Measurements from ENCODE around the gene CLOCK.

Gene CLOCK

GRCh38 chr4:55571806-55572205 lies 25.1 kb upstream of the CLOCK start:
- no peaks in the 10 kb centered on the region for H4K20me1 ChIP-seq (ENCODE audit: insufficient read depth, low read length, poor library complexity, severe bottlenecking)
- H3K4me1 ChIP-seq (ENCODE audit: insufficient read depth, low read length, poor library complexity, severe bottlenecking): no peaks in the 10 kb centered on the region
- no peaks in the 10 kb centered on the region for H3K9me2 ChIP-seq (replicated peaks; ENCODE audit: low read depth, low read length)
- H3K9ac ChIP-seq (ENCODE audit: low read depth, low read length, poor library complexity, severe bottlenecking): no peak overlapping the region
- TF ChIP-seq, protein P1, sequence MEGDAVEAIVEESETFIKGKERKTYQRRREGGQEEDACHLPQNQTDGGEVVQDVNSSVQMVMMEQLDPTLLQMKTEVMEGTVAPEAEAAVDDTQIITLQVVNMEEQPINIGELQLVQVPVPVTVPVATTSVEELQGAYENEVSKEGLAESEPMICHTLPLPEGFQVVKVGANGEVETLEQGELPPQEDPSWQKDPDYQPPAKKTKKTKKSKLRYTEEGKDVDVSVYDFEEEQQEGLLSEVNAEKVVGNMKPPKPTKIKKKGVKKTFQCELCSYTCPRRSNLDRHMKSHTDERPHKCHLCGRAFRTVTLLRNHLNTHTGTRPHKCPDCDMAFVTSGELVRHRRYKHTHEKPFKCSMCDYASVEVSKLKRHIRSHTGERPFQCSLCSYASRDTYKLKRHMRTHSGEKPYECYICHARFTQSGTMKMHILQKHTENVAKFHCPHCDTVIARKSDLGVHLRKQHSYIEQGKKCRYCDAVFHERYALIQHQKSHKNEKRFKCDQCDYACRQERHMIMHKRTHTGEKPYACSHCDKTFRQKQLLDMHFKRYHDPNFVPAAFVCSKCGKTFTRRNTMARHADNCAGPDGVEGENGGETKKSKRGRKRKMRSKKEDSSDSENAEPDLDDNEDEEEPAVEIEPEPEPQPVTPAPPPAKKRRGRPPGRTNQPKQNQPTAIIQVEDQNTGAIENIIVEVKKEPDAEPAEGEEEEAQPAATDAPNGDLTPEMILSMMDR (conservative IDR thresholded peaks at IDR 0.05; ENCODE audit: low read length): no peak
- no peak for TF ChIP-seq EZH2phosphoT487 (IDR thresholded peaks at IDR 0.05; ENCODE audit: borderline replicate concordance)
- no peaks in the 10 kb centered on the region for H3F3A ChIP-seq (ENCODE audit: low read depth)
- H3K4me2 ChIP-seq (ENCODE audit: low read depth, low read length, poor library complexity, severe bottlenecking): no peak overlapping the region
- no peak overlapping the region for H3K4me3 ChIP-seq (ENCODE audit: low read length, poor library complexity, severe bottlenecking)
- H2AFZ ChIP-seq (ENCODE audit: low read length): no peak overlapping the region
- no peaks in the 10 kb centered on the region for H3K36me3 ChIP-seq (ENCODE audit: insufficient read depth, low read length)
- H3K79me2 ChIP-seq (ENCODE audit: insufficient read depth, low read length): no peaks in the 10 kb centered on the region
- no peaks in the 10 kb centered on the region for H3K9me3 ChIP-seq (ENCODE audit: insufficient read depth, low read depth, low read length)
- H3K27me3 ChIP-seq (ENCODE audit: insufficient read depth, low read length, poor library complexity, severe bottlenecking): no peaks in the 10 kb centered on the region

DNA sequence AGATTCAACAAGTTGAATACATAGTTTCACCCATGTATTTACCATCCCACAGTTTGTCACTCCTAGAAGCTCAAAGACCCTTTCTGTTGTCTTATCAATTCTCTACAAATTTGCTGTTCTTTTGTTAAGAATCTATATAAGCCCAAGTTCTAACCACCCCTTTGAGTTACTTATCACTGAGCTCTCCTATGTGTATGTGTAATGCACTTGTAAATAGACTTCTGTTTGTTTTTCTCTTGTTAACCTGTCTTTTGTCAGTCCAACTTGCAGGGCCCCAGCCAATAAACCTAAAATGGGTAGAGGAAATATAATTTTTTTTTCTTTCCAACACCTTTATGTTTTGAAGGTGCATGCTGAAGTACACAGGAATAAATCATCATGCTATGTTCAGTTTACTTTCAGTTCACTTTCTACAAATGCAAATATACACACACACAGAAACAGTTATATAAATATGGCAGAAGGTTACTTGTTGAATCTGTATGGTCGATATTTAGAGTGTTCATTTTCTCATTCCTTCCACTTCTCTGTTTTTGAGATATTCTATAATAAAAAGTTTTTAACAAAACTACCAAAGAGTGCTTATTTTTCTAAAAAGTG lies 22.3 kb upstream of the CLOCK start:
- TF ChIP-seq, protein P1 (conservative IDR thresholded peaks at IDR 0.05; ENCODE audit: low read length): no peak
- no peak for TF ChIP-seq EZH2phosphoT487 (IDR thresholded peaks at IDR 0.05; ENCODE audit: borderline replicate concordance)
- Histone ChIP-seq H3K9me2 (replicated peaks; ENCODE audit: low read depth, low read length) (no peaks in the 10 kb centered on the region), H3K4me2 (ENCODE audit: low read depth, low read length, poor library complexity, severe bottlenecking) (no peak overlapping the region), H3K79me2 (ENCODE audit: insufficient read depth, low read length) (no peaks in the 10 kb centered on the region), H3K4me3 (ENCODE audit: low read length, poor library complexity, severe bottlenecking) (no peak overlapping the region), H2AFZ (ENCODE audit: low read length) (no peak overlapping the region), H3F3A (ENCODE audit: low read depth) (no peaks in the 10 kb centered on the region), H3K27me3 (ENCODE audit: insufficient read depth, low read length, poor library complexity, severe bottlenecking) (no peaks in the 10 kb centered on the region), H3K9me3 (ENCODE audit: insufficient read depth, low read depth, low read length) (no peaks in the 10 kb centered on the region), H3K36me3 (ENCODE audit: insufficient read depth, low read length) (no peaks in the 10 kb centered on the region), H3K4me1 (ENCODE audit: insufficient read depth, low read length, poor library complexity, severe bottlenecking) (no peaks in the 10 kb centered on the region), H4K20me1 (ENCODE audit: insufficient read depth, low read length, poor library complexity, severe bottlenecking) (no peaks in the 10 kb centered on the region), H3K9ac (ENCODE audit: low read depth, low read length, poor library complexity, severe bottlenecking) (no peak overlapping the region)

- no peak overlapping the region for H2AFZ ChIP-seq (ENCODE audit: low read length)
- H3K4me2 ChIP-seq (ENCODE audit: low read depth, low read length, poor library complexity, severe bottlenecking): no peak overlapping the region
- H3K9ac ChIP-seq (ENCODE audit: low read depth, low read length, poor library complexity, severe bottlenecking): no peak overlapping the region
- no peaks in the 10 kb centered on the region for H3K9me2 ChIP-seq (replicated peaks; ENCODE audit: low read depth, low read length)
- TF ChIP-seq EZH2phosphoT487 (IDR thresholded peaks at IDR 0.05; ENCODE audit: borderline replicate concordance): no peak
- TF ChIP-seq, protein P1 (conservative IDR thresholded peaks at IDR 0.05; ENCODE audit: low read length): no peak
- no peaks in the 10 kb centered on the region for H3K36me3 ChIP-seq (ENCODE audit: insufficient read depth, low read length)
- no peaks in the 10 kb centered on the region for H3K27me3 ChIP-seq (ENCODE audit: insufficient read depth, low read length, poor library complexity, severe bottlenecking)
- no peaks in the 10 kb centered on the region for H3K4me1 ChIP-seq (ENCODE audit: insufficient read depth, low read length, poor library complexity, severe bottlenecking)
- no peak overlapping the region for H3K4me3 ChIP-seq (ENCODE audit: low read length, poor library complexity, severe bottlenecking)
- H4K20me1 ChIP-seq (ENCODE audit: insufficient read depth, low read length, poor library complexity, severe bottlenecking): no peaks in the 10 kb centered on the region
- H3K79me2 ChIP-seq (ENCODE audit: insufficient read depth, low read length): no peaks in the 10 kb centered on the region
- H3F3A ChIP-seq (ENCODE audit: low read depth): no peaks in the 10 kb centered on the region
- H3K9me3 ChIP-seq (ENCODE audit: insufficient read depth, low read depth, low read length): no peaks in the 10 kb centered on the region
Measured at GRCh38 chr4:55561889-55562288, 15.2 kb upstream of the CLOCK start.

Measured in Loucy (cell line).